Measurements from ENCODE around the gene CDH13.

Gene CDH13

GRCh38 chr16:83711069-83711468 is 1084.3 kb downstream of the CDH13 start:
- no peak for DNase-seq

GRCh38 chr16:83713597-83713996 is 1086.8 kb downstream of the CDH13 start:
- no peak for DNase-seq

- DNase-seq = no peak
Observed at GRCh38 chr16:83714286-83714685, 1087.5 kb downstream of the CDH13 start.

GRCh38 chr16:83715217-83715920 is 1088.6 kb downstream of the CDH13 start:
- DNase-seq = no peak

- no peak for DNase-seq
Observed at GRCh38 chr16:83717308-83717707, 1090.5 kb downstream of the CDH13 start.

GRCh38 chr16:83717814-83718213 is 1091.0 kb downstream of the CDH13 start:
- no peak for DNase-seq

- no peak for DNase-seq
Observed at GRCh38 chr16:83720213-83720612, 1093.4 kb downstream of the CDH13 start.

- DNase-seq = no peak
Observed at GRCh38 chr16:83720981-83721380, 1094.2 kb downstream of the CDH13 start.

GRCh38 chr16:83721676-83722075 is 1094.9 kb downstream of the CDH13 start:
- no peak for DNase-seq

GRCh38 chr16:83722456-83723183 is 1095.9 kb downstream of the CDH13 start:
- no peak for DNase-seq

- DNase-seq = no peak
Observed at GRCh38 chr16:83723244-83723643, 1096.5 kb downstream of the CDH13 start.

GRCh38 chr16:83723901-83724300 is 1097.1 kb downstream of the CDH13 start:
- no peak for DNase-seq

- no peak for DNase-seq
Observed at GRCh38 chr16:83724585-83724984, 1097.8 kb downstream of the CDH13 start.

GRCh38 chr16:83725313-83725712 is 1098.5 kb downstream of the CDH13 start:
- no peak for DNase-seq

- no peak for DNase-seq
Observed at GRCh38 chr16:83727018-83727417, 1100.2 kb downstream of the CDH13 start.

GRCh38 chr16:83727751-83728352 is 1101.1 kb downstream of the CDH13 start:
- no peak for DNase-seq

GRCh38 chr16:83728492-83728891 is 1101.7 kb downstream of the CDH13 start:
- DNase-seq = no peak

- no peak for DNase-seq
Observed at GRCh38 chr16:83730812-83731211, 1104.0 kb downstream of the CDH13 start.

- DNase-seq = no peak
Observed at GRCh38 chr16:83732536-83732935, 1105.8 kb downstream of the CDH13 start.

- no peak for DNase-seq
Observed at GRCh38 chr16:83733301-83733700, 1106.5 kb downstream of the CDH13 start.

GRCh38 chr16:83734136-83734535 is 1107.4 kb downstream of the CDH13 start:
- no peak for DNase-seq

- DNase-seq = no peak
Observed at GRCh38 chr16:83737729-83738354, 1111.1 kb downstream of the CDH13 start.

- no peak for DNase-seq
Observed at GRCh38 chr16:83738923-83739503, 1112.2 kb downstream of the CDH13 start.

Measured in T-helper 1 cell (primary cell).